Endothelial cell of umbilical vein (primary cell): ENCODE measurements around the gene VANGL2. TPM values are rescaled to one million over a fixed set of nuclear protein-coding genes. Genes with fewer than 3 reads are reported as not detected.

ENCODE experiments used
- BruUV-seq: library from RNA; stranded (reverse); fragments of 400-500 nt; replicated peaks from 2 replicates; lab custom pipeline; 2021; lab: Mats Ljungman, UMichigan
- CTCF ChIA-PET: fragments of 300-600, 350-600 bp; sonication (Branson Sonifier 250); formaldehyde crosslinking; loops from one replicate; lab custom pipeline; 2021; ENCODE audit warnings: antibody characterized with exemption, inconsistent platforms; lab: Charles Lee
- POLR2A ChIA-PET: fragments of 300-600, 350-600 bp; sonication (Branson Sonifier 250); formaldehyde crosslinking; loops from one replicate; lab custom pipeline; 2021; ENCODE audit warnings: antibody characterized with exemption, inconsistent platforms; lab: Charles Lee
- DNase-seq: peaks from one replicate; pipeline ENCODE4 v3.0.0-alpha.2; 2011; ENCODE audit warnings: low read depth, low spot score
- FAIRE-seq: peaks from 2 replicates; lab custom pipeline; 2011; peaks lifted over from hg19 to GRCh38; lab: Jason Lieb, UNC
- H2AFZ ChIP-seq: 2 replicates; pipeline ENCODE4 v1.6.0; 2012; ENCODE audit warnings: low read depth, low read length, control low read depth, inconsistent platforms
- H3K27ac ChIP-seq: 2 replicates; pipeline ENCODE4 v1.5.1; 2011; ENCODE audit warnings: low read depth, mild to moderate bottlenecking, control low read depth, low read length, moderate library complexity; ENCODE audit not compliant: insufficient read depth
- H3K27me3 ChIP-seq, 2 experiments: 2 replicates each; pipeline versions ENCODE4 v1.6.0 to v1.6.1; 2011; ENCODE audit warnings: low read length in 2 of 2, mixed read lengths in 1 of 2; ENCODE audit not compliant: control insufficient read depth in 2 of 2, insufficient read depth in 2 of 2
- H3K36me3 ChIP-seq, 2 experiments: 2 replicates in 1 of 2; 3 replicates in 1 of 2; pipeline ENCODE4 v1.5.1; 2011; ENCODE audit warnings: low read length in 2 of 2, mild to moderate bottlenecking in 1 of 2, moderate library complexity in 1 of 2; ENCODE audit not compliant: control insufficient read depth in 2 of 2, insufficient read depth in 2 of 2; ENCODE audit errors: extremely low read depth in 1 of 2
- H3K4me1 ChIP-seq: 3 replicates; pipeline ENCODE4 v1.5.1; 2011; ENCODE audit warnings: mild to moderate bottlenecking, low read length; ENCODE audit not compliant: control insufficient read depth, insufficient read depth; ENCODE audit errors: extremely low read depth
- H3K4me2 ChIP-seq: 2 replicates; pipeline ENCODE4 v1.6.1; 2011; ENCODE audit warnings: low read length, control low read depth, mixed read lengths; ENCODE audit not compliant: insufficient read depth
- H3K4me3 ChIP-seq, 3 experiments: fragments of 200-600 bp in 1 of 3; sonication (generic), shearing (Covaris generic) in 1 of 3; replicated peaks in 1 of 3; 2 replicates each; pipeline ENCODE4 v1.5.1; 2011 to 2016; ENCODE audit warnings: control low read depth in 3 of 3, low read length in 3 of 3, mild to moderate bottlenecking in 2 of 3, inconsistent platforms in 1 of 3, low read depth in 1 of 3, moderate library complexity in 1 of 3; ENCODE audit not compliant: insufficient read depth in 1 of 3
- H3K79me2 ChIP-seq: 2 replicates; pipeline ENCODE4 v1.6.0; 2012; ENCODE audit warnings: low read length, inconsistent platforms; ENCODE audit not compliant: control insufficient read depth, insufficient read depth
- H3K9ac ChIP-seq: replicated peaks from 2 replicates; pipeline ENCODE3; 2011; ENCODE audit warnings: low read length, control low read depth; ENCODE audit not compliant: insufficient read depth; ENCODE audit errors: extremely low read depth
- H3K9me1 ChIP-seq: replicated peaks from 3 replicates; pipeline ENCODE4 v1.6.0; 2011; ENCODE audit warnings: mild to moderate bottlenecking, low read length; ENCODE audit not compliant: control insufficient read depth, insufficient read depth; ENCODE audit errors: extremely low read depth
- H3K9me3 ChIP-seq: replicated peaks from 2 replicates; pipeline ENCODE4 v1.5.1; 2012; ENCODE audit warnings: low read length, inconsistent platforms; ENCODE audit not compliant: control insufficient read depth, insufficient read depth
- H4K20me1 ChIP-seq: replicated peaks from 2 replicates; pipeline ENCODE3; 2011; ENCODE audit warnings: mild to moderate bottlenecking, low read length; ENCODE audit not compliant: control insufficient read depth, insufficient read depth; ENCODE audit errors: extremely low read depth
- CTCF ChIP-seq, 2 donors: IDR thresholded peaks; 1 replicate in 1 of 2; 2 replicates in 1 of 2; pipeline ENCODE4 v1.5.1; 2011; ENCODE audit warnings: low read length in 2 of 2, mild to moderate bottlenecking in 2 of 2, moderate library complexity in 2 of 2, control low read depth in 1 of 2, inconsistent platforms in 1 of 2, low read depth in 1 of 2; ENCODE audit not compliant: insufficient read depth in 1 of 2; ENCODE audit errors: extremely low read depth in 1 of 2
- EZH2 ChIP-seq: IDR thresholded peaks from 2 replicates; pipeline ENCODE4 v1.6.1; 2012; ENCODE audit warnings: borderline replicate concordance, low read depth, mild to moderate bottlenecking, moderate library complexity, low read length, inconsistent platforms; ENCODE audit not compliant: severe bottlenecking
- FOS ChIP-seq: IDR thresholded peaks from 2 replicates; pipeline ENCODE4 v1.6.1; 2011; ENCODE audit warnings: mild to moderate bottlenecking, low read length, moderate library complexity, borderline replicate concordance; ENCODE audit not compliant: insufficient read depth
- GATA2 ChIP-seq: IDR thresholded peaks from 2 replicates; pipeline ENCODE4 v1.7.0; 2011; ENCODE audit warnings: low read depth, mild to moderate bottlenecking, moderate library complexity, mixed read lengths, low read length; ENCODE audit not compliant: insufficient read length, insufficient read depth
- JUN ChIP-seq: IDR thresholded peaks from 2 replicates; pipeline ENCODE4 v1.6.1; 2011; ENCODE audit warnings: borderline replicate concordance, low read depth; ENCODE audit not compliant: insufficient read length, insufficient read depth
- MYC ChIP-seq: IDR thresholded peaks from one replicate; pipeline ENCODE4 v1.6.1; 2011; ENCODE audit warnings: mild to moderate bottlenecking, low read depth, low read length
- POLR2A ChIP-seq: IDR thresholded peaks from 2 replicates; pipeline ENCODE4 v1.6.1; 2012; ENCODE audit warnings: low read depth, mild to moderate bottlenecking, control low read depth, low read length
- POLR2AphosphoS5 ChIP-seq: IDR thresholded peaks from 2 replicates; pipeline ENCODE4 v1.6.1; 2012; ENCODE audit warnings: low read depth, mild to moderate bottlenecking, control low read depth, low read length, moderate library complexity; ENCODE audit not compliant: insufficient read depth
- dilution Hi-C: fragments of 300-500 bp; cut with MboI; formaldehyde crosslinking; loops from one replicate; pipeline ENCODE4 v1.15.0; 2019; ENCODE audit warnings: low sequenced_read_pairs; ENCODE audit not compliant: extremely low pct_ligation_motif_present
- intact Hi-C: fragments of 100-400 bp; cut with micrococcal nuclease; formaldehyde crosslinking; loops from one replicate; pipeline ENCODE4 v1.10.0; 2022
- polyA plus RNA-seq, 4 experiments: library from polyadenylated mRNA; depleted of rRNA in 3 of 4; stranded (reverse) in 3 of 4; unstranded in 1 of 4; fragments of >200 nt; gene quantifications; 2 replicates each; pipeline versions ENCODE4 v1.2.1 to v1.2.3, GENCODE V29; 2011 to 2012; ENCODE audit warnings: missing spikeins in 1 of 4
- total RNA-seq: library from RNA; stranded (reverse); gene quantifications from 2 replicates; pipeline ENCODE4 v1.2.3, GENCODE V29; 2021
- TF ChIP-seq, protein P1 (sequence below): IDR thresholded peaks from 2 replicates; pipeline ENCODE4 v1.6.1; 2011; ENCODE audit not compliant: insufficient read depth, insufficient read length

Gene VANGL2
- total and polyA plus RNA-seq, 2 donors (not counting 3 experiments of a cell fraction or from before 2014, with no cell fraction given): 0.01 TPM; not detected in 1

DNA sequence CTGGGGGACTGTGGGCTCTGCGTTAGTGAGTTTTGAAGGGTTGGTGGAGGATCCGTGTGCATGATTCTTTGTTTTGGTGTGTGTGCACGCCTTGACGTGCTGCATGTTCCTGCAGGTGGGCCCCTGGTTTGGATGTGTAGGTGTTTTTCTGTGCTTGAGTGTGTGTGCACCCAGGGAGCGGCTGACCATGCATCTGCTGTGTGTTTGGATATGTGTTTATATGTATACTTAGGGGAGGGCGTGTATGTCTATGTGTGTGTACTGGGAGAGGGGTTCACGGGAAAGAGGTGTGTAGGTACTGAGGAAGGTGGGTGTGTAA is 1.1 kb downstream of the VANGL2 start:
- no peaks in the 10 kb centered on the region for H3K79me2 ChIP-seq
- intact Hi-C loops: no loop called here
- FAIRE-seq (no peak), DNase-seq (no peak)
- H3K9ac ChIP-seq: no peak overlapping the region
- H2AFZ ChIP-seq: no peak overlapping the region
- CTCF ChIA-PET: no interaction called here
- no peak overlapping the region for H3K4me3 ChIP-seq
- no peak overlapping the region for H3K27ac ChIP-seq
- dilution Hi-C loops: no loop called here
- no peaks in the 10 kb centered on the region for H3K9me3 ChIP-seq
- no peaks in the 10 kb centered on the region for H4K20me1 ChIP-seq
- no peaks in the 10 kb centered on the region for H3K36me3 ChIP-seq
- TF ChIP-seq POLR2AphosphoS5 (no peak), EZH2 (no peak), CTCF (IDR thresholded peaks at IDR 0.05; ENCODE audit: extremely low read depth in 1 of 2, insufficient read depth in 1 of 2, low read depth in 1 of 2, low read length in 2 of 2) (no peak), POLR2A (no peak), GATA2 (no peak), FOS (no peak), JUN (no peak), MYC (no peak)
- TF ChIP-seq, protein P1, sequence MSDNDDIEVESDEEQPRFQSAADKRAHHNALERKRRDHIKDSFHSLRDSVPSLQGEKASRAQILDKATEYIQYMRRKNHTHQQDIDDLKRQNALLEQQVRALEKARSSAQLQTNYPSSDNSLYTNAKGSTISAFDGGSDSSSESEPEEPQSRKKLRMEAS: no peak
- no peaks in the 10 kb centered on the region for H3K9me1 ChIP-seq
- peaks cover 77 to 90% of the 10 kb centered on the region in 2 experiments for H3K27me3 ChIP-seq
- POLR2A ChIA-PET: no interaction called here
- peaks cover 13% of the 10 kb centered on the region for H3K4me1 ChIP-seq
- no peak overlapping the region for H3K4me2 ChIP-seq
- no TSS peak for BruUV-seq
